Left renal pelvis (tissue), 4 donors: ENCODE measurements around the gene LEP. TPM values are rescaled to one million over a fixed set of nuclear protein-coding genes. Genes with fewer than 3 reads are reported as not detected.
"Not testable (repeated sequence)": the region's sequence is repeated elsewhere in the genome, so short reads cannot be mapped to it uniquely, and the experiment has no call there.

Experiments used
- DNase-seq, 4 donors: peaks; one replicate each; pipeline ENCODE4 v3.0.0-alpha.2; 2013; ENCODE audit warnings: low read depth in 4 of 4, low spot score in 3 of 4
- polyA plus RNA-seq, 4 donors: library from polyadenylated mRNA; unstranded; fragments of 120-200 nt; gene quantifications; one replicate each; pipeline ENCODE4 v1.2.1, GENCODE V29; 2013; ENCODE audit not compliant: insufficient read length in 4 of 4

LEP gene
- polyA plus RNA-seq, 4 donors, result 0.16 to 0.50 (median 0.36) TPM; not detected in 1

DNA sequence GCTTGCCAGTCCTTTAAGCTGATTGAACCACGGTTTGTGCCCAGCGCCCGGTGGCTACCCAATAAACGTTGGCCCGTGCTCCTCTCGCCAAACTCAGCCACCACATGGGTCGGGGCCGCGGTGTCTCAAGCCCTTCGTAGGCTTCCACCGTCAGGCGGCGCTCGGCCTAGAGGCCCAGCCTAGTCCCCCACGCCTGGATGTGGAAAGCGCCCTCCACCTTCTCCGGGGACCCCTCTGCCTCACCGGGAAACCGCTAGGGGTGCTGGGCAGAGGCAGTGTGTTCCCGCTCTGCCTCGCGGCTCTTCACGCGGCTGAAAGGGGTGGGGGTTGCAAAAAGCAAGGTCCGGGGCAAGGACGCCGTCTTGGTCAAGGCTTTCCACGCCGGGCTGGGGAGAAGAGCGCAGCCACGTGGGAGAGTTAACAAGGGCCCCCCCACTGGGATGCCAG, 29.8 kb downstream of the LEP start:
- DNase-seq, result no peak

DNA sequence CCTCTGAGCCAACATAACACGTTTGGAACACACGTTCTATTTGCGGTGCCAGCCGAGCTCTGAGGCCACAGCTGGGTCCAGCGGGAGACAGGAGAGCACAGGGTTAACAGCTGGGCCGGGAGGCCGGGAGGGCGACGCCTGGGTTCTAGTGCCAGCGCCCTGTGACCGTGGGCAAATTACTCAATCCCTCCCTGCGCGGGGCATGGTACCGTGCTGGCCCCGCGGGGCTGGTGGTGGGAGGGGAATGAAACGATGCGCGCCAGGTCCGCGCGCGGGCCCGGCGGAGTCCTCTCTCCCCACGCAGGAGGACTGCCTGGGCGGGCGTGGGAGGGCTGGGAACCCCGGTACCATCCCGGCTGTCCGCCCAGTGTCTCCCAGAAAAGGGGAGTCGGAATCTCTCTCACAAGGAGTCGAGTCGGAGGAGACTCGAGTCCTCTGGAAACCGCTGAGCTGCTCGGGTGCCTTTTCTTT, 30.4 kb downstream of the LEP start:
- no peak for DNase-seq

DNA sequence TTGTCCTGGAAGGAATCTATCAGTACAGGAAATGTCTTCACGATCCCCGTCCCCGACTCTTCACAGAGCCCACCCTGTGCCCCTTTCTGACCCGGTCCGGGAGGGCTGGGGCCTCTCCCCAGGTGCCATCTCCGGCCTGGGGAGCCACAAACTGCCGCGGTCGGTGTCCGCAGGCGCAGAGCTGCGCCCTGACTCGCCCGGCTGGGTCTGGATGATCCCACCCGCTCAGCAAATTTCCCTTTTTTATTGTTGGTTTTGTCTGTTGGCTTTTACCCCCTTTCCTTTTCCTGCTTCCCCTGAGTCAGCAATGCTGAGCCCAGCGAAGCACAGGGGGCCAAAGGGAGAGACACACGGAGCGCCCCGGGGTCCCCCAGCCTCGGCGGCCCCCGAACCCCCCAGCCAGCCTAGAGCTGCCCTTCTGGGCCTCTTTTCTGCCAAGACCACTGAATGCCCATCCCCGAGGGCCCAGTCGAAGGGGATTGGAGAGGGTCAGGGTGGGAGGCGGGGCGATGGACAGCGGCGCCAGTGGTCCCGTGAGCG, 30.9 kb downstream of the LEP start:
- DNase-seq, result no peak

DNA sequence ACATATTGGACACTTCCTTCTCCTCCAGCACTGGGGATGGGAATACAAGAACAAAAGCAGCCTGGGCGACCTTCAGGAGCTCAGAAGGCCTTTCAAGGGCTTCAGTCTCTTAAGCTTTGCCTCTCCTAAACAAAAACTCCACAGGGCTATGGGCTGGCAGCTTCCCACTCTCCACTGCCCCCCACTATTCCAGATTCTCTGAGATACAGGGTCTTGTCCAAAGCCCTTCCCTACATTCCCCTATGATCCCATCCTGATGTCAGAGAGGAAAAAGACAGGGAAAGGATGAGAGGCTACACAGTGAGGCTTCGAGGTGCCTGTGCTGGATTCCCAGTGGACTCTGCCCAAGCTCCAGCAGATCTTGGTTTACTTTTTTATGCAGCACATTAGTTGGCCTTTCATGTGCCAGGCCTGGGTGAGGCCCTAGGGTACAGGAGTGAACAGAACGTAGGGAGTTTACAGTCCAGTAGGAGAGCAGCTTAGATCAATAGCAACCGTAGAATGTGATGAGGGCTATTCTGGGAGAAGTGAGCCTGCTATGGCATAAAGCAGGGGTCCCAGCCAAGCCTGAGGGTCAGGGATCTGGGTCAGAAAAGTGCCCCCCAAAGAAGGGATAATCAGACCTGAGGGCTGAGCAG, 33.3 kb downstream of the LEP start:
- no peak for DNase-seq

DNA sequence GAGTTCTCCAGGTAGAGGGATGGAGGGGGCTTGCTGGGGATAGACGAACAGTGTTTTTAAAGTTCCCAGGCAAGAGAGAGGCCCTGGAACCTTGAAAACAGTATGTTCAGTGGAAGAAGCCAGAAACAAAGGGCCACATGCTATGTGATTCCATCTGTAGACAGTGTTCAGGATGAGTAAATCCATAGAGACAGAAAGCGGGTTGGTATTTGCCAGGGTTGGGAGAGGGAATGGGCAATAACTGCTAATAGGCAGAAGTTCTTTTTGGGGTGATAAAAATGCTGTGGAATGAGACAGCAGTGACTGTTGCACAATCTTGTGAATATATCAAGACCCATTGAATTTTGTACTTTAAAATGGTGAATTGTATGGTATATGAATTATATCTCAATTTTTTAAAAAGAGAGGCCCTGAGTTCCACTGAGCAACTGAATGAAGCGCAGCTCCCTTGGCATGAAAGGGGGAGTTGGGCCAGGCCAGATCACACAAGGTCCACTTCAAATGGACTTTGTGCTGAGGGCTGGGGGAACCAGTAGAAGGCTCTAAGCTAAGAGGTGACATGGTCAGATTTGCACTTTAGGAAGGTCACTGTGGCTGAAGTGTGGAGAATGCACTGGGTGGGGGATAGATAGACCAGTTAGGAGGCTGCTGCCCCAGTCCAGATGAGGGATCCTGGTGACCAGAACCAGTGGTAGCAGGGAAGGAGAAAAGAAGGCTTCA, 34.0 kb downstream of the LEP start:
- no peak for DNase-seq

DNA sequence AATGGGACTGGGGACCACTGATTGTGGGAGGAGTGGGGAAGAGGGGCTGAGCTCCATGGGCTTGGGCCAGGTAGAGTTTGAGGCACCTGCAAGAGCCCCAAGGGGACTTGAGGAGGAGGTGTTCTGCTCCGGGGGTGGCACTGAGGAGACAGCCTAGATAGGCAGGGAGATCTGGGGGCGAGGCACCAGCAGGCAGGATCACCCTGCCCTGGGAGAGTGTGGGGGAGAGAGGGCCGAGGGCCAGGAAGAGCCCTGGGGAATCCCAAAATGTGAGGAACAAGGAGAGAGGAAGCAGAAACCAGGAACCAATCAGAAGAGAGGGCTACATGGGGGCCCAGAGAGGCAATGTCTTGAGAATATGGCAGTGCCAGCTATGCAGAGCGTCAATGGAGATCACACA, 34.6 kb downstream of the LEP start:
- no peak for DNase-seq

DNA sequence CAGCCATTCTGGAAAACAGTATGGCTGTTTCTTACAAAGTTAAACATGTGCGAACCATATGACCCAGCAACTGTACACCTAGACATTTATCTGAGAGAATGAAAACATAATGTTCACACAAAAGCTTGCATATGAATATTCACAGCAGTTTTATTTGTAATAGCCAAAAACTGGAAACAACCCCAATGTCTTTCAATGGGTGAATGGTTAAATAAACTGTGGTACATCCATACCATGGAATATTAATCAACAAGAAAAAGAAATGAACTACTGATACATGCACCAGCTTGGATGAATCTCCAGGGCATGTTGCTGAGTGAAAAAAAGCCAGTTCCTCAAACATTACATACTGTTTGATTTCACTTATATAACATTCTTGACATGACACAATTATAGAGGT, 37.3 kb downstream of the LEP start:
- DNase-seq, result no peak

DNA sequence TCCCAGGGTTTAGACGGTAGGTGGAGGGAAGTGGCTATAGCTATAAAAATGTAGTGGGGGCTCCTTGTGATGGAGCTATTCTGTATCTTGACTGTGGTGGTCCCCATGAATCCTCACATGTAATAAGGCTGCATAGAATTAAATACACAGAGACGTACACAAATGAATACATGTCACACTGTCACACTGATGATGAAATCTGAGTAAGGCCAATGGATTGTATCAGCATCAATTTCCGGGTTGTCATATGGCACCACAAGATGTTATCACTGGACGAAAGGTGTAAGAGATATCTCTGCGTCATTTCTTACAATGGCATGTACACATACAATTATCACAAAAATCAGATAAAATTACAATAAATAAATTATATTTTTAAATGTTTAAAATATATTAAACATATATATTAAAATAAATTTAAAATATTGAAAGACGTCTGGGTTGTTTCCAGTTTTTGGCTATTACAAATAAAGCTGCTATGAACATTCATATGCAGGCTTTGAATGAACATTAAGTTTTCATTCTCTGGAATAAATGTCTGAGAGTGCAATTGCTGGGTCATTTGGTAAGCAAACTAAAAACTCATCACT, 38.1 kb downstream of the LEP start:
- DNase-seq, result no peak

DNA sequence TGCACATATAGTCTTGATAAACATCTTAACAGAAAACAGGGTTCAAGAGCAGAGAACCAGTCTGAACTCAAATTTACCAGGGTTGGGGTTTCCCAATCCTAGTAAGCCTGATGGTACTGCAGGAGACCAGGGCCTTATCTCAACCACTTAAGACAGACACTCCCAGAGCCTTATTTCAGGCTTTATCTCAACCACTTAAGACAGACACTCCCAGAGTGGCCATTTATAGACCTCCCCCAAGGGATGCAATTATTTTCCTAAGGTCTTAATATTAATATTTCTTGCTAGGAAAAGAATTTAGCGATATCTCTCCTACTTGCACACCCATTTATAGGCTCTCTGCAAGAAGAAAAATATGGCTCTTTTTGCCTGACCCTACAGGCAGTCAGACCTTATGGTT, 39.4 kb downstream of the LEP start:
- DNase-seq, result not testable (repeated sequence)

DNA sequence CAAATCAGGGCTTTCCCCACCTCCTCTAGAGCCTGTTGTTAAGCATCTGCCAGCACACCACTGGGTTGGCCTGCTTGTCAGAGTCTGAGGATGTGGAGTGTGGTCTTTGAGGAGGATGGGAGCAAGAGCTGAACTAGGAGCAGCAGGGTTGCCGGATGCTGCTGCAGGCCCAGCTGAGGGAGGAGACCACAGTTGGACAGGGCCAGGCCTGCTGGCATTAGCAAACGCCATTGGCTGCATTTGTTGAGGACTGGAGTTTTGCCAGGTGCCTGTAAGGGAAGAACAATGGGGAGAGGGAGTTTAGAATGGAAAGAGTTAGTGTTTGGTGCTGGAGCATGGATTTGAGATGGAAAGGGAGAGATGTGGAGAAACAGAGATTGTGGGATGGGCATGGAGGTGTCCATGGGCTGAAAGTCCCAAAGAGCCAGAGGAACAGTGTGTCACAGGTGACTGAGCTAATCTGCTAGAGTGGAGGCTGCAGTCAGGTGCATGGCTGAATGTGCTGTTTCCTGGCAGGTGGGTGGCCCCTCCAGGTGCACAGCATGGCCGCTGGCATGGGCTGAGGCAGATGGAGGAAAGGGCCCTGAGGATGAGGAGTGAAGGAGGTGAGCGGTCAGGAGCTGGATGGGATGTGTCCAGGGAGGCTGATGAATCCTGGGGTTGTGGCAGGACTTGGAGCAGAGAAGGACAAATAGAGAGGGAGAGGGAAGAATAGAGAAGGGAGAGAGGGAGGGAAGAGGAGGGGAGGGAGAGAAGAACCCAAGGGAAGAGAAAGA, 40.7 kb downstream of the LEP start:
- DNase-seq, result no peak

DNA sequence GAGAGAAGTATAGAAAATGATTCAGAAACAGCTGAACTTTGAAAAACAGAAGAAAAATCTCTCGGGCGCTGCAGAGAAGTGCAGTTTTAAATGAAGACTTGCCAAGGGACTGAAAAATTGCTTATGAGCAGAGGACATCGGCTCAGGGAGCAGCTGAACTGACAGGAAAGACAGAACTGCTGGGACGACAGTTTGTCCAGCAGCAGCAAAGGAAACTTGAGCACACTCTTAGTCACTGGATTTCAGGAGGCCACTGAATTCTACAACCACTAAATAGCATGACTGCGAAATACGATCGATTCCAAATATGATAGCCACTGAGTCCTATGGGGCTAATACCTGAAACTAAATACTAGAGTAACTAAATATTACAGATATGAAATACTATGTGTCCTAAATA, 43.0 kb downstream of the LEP start:
- DNase-seq, result no peak

DNA sequence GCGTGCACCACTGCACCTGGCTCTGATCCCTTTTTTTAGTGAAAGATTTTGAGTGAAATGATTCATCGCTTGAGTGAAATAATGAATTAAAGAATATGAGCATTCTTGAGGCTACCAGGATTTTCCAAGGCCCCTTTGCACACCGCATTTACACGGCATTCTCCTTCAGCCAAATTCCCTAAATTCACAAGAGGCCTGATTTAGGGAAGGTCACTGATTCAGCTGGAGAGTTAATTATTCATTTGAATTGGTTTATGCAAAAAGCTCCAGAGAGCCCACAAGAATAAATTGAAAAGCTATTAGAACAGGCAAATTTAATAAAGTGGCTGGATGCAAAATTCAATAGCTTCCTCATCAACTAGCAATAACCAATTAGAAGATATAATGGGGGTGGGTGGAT, 46.5 kb downstream of the LEP start:
- no peak for DNase-seq

DNA sequence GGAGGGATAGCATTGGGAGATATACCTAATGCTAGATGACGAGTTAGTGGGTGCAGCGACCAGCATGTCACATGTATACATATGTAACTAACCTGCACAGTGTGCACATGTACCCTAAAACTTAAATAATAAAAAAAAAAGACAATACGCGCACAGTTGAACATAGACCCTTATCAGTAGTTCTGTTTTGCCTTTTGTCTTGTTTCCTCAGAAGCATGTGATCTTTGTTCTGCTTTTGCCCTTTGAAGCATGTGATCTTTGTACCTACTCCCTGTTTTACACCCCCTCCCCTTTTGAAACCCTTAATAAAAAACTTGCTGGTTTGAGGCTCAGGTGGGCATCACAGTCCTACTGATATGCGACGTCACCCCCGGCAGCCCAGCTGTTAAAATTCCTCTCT, 56.9 kb downstream of the LEP start:
- not testable (repeated sequence) for DNase-seq

DNA sequence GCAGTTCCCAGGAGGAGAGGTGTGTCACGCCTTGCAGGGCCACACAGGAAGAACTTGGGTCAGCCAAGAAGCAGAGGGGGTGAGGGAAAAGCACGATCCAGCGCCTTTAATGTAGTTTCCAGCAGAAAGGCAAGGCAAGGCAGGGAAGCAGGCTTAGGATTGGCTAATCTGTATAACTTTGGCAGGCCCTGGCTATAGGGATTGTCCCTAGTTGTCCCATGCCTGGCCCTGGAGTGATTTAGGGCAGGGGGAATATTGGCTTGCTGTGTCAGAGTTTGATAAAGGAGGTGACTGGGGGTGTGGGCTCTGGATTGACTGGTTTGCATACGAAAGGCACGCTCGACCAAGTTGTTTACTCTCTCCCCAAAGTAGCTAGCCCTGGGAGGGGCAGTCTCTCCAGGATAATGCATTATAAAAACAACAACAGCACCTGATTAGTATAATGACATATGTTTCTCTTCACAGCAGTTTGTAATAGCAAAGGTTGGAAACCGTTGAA, 58.1 kb downstream of the LEP start:
- no peak for DNase-seq

DNA sequence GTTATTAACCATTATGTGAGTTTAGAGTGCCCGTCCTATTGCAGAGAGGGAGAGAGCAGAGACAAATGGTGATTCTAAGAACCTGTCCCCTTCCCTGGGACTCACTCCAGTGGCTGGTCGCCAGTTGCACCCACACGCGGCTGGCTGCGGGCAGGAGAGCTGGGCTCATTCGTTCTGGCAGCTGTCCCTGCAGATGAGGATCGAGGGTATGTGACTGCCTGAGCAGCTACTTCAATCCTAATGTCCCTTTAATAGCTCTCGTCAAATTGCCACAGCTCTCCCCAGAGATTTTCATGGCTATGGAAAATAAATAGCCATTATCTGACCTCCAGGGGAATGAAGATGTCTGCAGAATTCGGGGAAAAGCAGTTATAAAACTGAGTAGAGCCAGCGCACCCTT, 61.1 kb downstream of the LEP start:
- no peak for DNase-seq

DNA sequence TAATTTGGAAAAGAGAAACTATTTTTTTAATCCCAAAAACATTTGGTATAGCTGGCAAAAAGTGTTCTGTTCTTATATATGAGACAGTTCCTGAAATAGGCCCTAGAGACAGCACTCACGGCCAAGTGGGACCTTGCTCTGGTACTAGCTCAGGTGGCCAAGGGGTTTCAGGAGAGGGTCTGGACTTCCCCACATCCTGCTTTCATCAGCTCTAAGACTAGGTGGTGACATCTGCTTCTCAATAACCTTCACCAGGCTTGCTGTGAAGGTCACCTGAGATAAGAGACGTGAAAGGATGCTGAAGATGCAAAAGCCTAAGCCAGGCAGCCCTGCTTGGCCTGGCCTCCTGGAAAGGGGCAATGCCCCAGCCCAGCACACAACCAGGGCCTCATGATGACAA, 62.1 kb downstream of the LEP start:
- no peak for DNase-seq

DNA sequence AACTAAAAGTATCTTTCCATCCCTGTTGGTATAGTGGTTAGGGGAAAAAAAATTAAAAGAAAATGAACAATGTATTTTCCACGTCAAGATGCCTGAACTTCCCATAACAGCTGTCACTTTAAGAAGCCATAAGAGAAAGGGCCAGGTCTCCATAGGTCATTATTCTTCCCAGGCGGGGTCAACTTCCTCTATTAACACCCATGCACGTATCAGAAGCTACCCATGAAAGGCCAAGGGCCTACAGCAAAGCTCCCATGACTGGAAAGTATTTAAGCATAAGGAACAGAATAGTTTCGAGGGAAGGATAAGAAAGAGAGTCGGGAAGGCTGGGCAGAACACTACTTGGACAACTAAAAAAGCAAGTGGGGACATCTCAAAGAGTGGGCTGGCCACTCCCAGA, 62.6 kb downstream of the LEP start:
- no peak for DNase-seq

DNA sequence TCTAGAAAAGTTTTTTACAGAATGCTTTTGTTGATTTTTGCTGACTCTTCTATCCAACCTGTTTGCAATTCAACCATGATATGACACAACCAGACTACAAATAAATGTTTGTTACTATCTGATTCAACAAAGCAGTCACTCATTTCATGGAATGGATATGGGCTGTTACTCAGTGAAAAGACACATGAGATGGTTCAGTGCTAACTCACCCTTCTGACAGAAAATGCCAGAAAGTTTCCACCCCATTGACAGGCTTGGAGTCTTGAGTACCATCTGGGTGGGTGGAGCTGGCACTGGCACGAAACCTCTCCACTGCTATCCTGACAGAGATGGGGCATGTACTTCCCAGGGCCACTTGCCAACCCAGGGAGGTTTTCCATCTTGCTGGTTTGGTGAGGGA, 63.1 kb downstream of the LEP start:
- DNase-seq, result no peak

DNA sequence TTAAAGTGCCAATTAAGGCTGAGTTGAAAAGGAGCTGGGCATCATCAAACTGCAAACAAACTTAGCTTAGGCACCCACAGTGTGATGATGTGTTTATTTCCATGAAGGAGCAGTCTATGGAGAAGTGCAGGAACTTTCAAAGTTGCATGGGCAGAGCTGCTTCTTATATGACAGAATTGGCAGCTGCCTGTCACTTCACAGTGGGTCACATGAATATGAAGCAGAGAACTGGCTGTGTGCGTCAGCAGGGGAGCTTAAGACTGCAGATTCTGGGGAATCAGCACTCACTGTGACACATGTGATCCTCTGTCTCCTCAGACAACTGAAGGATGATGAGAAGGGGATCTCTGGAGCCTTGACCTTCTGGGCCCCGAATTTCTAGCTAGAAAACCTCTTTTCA, 66.0 kb downstream of the LEP start:
- DNase-seq, result no peak
